ENCODE measurements around the gene NOP16.

GRCh38 chr5:176361437-176362232 is 26.8 kb downstream of the NOP16 start, which contains the start of gene KIAA1191:
- peak; percentile 36 for TF ChIP-seq CTCF (IDR thresholded peaks at IDR 0.05; ENCODE audit: low read length)
- TF ChIP-seq EZH2 (optimal IDR thresholded peaks at IDR 0.05; ENCODE audit: low read depth, low read length) = no peak
- no peak for TF ChIP-seq EZH2phosphoT487 (IDR thresholded peaks at IDR 0.05; ENCODE audit: low read length)

Measured in MM.1S (cell line).